ENCODE data around the gene WDR88.

Gene WDR88

DNA sequence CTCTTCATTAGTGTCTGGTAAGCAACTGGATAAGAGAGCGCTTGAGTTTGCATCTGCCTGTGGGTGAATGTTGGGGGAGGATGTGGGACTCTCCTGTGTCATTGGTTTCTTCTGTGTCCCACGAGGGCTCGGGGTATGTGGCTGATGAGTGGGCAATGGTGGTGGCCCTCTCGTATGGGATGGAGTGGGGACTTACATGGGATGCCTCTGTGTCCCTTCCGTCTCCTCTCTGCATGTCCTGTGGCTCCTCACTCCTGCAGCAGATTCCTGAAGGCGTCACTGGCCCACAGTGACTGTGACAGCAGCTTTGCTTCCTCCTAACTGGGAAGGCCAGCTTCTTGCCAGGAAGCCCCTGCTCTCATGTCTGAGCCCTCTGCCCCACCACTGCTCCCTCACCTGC is 59.6 kb downstream of the WDR88 start:
- TF ChIP-seq, protein P1, sequence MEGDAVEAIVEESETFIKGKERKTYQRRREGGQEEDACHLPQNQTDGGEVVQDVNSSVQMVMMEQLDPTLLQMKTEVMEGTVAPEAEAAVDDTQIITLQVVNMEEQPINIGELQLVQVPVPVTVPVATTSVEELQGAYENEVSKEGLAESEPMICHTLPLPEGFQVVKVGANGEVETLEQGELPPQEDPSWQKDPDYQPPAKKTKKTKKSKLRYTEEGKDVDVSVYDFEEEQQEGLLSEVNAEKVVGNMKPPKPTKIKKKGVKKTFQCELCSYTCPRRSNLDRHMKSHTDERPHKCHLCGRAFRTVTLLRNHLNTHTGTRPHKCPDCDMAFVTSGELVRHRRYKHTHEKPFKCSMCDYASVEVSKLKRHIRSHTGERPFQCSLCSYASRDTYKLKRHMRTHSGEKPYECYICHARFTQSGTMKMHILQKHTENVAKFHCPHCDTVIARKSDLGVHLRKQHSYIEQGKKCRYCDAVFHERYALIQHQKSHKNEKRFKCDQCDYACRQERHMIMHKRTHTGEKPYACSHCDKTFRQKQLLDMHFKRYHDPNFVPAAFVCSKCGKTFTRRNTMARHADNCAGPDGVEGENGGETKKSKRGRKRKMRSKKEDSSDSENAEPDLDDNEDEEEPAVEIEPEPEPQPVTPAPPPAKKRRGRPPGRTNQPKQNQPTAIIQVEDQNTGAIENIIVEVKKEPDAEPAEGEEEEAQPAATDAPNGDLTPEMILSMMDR (IDR thresholded peaks at IDR 0.05; ENCODE audit: low read depth, low read length): no peak
- no peak for DNase-seq (ENCODE audit: low read depth, low spot score)
- in situ Hi-C loops (cut with HindIII; ENCODE audit: low sequenced_read_pairs): no loop called here
- no peak overlapping the region for H3K4me3 ChIP-seq (ENCODE audit: low read depth, low read length)

DNA sequence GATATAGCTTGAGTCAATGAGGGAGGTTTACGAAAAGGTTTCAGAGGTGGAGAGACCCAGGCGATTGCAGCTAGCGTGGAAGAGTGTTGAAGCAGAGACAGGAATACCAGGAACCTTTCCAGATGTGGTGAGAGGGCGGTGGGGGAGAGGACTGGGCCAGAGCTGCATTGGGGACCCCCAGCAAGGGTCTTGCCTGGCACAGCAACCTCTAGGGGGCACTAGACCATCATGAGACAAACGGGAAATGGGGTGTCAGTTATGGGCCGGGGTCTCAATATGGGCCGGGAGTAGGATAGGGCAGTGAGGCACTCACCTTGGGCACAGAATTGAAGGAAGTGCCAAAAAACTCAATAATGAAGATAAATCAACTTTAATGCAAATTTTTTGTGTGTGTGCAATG is 60.1 kb downstream of the WDR88 start:
- no peak overlapping the region for H3K4me3 ChIP-seq (ENCODE audit: low read depth, low read length)
- TF ChIP-seq, protein P1 (IDR thresholded peaks at IDR 0.05; ENCODE audit: low read depth, low read length): peak; percentile 26
- in situ Hi-C loops (cut with HindIII; ENCODE audit: low sequenced_read_pairs): no loop called here
- no peak for DNase-seq (ENCODE audit: low read depth, low spot score)

DNA sequence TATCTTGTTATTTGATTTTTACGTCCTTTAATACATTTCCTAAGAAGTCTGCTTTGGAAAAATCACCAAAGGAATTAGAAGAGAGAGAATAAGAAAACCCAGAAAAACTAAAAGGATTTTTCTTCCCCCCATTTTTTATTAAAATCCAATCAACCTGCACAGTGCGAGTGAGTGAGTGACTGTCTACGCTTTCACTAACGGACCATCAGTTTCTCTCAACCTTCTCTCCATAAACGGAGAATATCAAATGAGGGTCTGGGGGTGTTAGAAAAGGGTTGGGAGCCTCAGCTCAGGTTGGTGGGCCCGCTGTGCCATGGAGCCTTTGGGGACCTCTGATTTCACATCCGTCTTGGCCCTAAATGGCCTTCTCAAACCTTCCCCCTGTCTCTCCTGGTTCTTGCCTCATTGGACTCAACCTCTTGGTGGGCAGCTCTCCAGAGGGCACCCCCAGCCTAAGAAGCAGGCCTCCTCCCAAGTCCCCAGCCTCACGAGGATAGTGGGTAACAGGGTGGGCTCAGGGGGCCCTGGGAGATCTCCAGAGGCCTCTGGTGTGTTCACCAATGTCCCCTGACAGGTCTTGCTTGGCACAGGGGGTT is 61.5 kb downstream of the WDR88 start:
- in situ Hi-C loops (cut with HindIII; ENCODE audit: low sequenced_read_pairs): no loop called here
- H3K4me3 ChIP-seq (ENCODE audit: low read depth, low read length): no peak overlapping the region
- DNase-seq (ENCODE audit: low read depth, low spot score): no peak
- TF ChIP-seq, protein P1 (IDR thresholded peaks at IDR 0.05; ENCODE audit: low read depth, low read length): no peak

DNA sequence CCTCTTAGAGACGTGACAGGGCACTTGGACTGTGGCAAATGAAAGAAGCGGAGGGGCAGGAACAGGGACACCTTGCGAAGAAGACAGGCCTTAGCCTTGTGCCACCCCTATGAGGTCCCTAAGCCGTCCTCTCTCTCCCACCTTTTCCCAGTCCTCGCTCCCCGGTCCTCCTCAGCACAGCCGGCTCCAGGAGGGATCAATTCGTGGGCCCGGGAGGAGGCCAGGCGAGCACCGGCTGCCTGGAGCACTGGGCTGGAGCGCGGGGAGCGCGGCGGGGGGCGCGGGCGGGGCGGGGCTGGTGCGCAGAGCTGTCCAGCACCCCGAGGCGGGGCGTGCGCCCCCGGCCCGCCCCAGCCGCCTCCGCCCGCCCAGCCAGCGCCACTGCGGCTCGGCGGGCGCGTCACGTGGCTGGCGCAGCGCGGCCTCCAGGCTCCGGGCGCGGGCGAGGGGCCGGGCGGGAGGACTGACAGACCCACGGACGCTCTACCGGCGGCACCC is 62.0 kb downstream of the WDR88 start, which contains the start of gene LRP3:
Gene LRP3, plus strand, starts transcription at position 466 of the 498 bp plus-strand sequence. CDS start 456 bp downstream, outside the sequence.
- no peak for DNase-seq (ENCODE audit: low read depth, low spot score)
- TF ChIP-seq, protein P1 (IDR thresholded peaks at IDR 0.05; ENCODE audit: low read depth, low read length): no peak
- in situ Hi-C loops (cut with HindIII; ENCODE audit: low sequenced_read_pairs): no loop called here
- peak within 1 kb of the TSS; percentile 49 for H3K4me3 ChIP-seq (ENCODE audit: low read depth, low read length)

DNA sequence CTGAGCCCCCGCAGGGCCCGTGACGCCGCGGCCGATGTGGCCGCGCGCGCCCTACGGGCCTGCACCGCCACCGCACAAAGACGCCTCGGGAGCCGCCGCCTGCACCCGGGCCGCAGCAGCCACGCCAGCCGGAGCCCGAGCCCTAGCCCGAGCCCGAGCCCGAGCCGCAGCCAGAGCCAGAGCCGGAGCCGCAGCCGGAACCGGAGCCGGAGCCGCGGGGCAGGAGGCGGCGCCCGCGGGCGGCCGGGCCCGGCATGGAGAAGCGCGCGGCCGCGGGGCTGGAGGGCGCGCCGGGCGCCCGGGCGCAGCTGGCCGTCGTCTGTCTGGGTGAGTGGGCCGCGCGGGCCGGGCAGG is 62.6 kb downstream of the WDR88 start:
- in situ Hi-C loops (cut with HindIII; ENCODE audit: low sequenced_read_pairs): no loop called here
- H3K4me3 ChIP-seq (ENCODE audit: low read depth, low read length): peak overlapping the region; percentile 49
- TF ChIP-seq, protein P1 (IDR thresholded peaks at IDR 0.05; ENCODE audit: low read depth, low read length): no peak
- DNase-seq (ENCODE audit: low read depth, low spot score): no peak

DNA sequence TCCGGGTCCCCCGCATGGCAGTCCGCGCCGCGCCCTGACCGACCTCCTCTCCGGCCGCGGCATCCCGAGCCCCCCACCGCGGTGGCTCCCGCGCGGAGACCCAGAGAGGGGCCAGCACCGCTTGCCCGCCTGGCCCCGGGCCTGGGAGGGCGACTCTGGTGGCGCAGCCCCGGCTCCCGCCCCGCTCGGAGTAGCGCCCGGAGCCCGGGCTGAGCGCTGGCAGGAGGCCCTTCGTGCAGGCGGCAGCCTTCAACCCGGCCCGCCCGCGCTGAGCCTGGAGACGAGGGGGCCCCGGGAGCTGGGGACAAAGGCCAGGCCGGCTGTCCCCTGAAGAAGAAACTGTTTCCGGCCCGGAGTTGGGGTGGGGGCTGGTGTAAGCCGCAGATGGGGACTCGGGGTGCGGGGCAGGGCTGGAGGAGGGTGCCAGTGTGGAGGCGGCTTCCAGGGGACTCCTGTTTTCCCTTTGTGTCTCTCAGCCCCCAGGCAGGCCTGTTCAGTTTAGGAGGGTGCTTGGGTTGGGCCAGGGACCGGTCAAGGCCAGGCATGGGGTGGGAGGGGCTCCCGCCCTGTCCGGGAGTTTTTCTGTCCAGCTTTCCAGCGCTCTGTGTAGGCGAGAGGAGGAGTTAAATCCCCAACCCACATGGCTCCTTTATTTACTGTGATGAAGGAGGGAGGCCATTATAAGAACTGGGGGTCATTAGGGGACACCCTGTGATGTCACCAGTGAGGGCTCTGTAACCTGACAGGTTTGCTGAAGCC is 63.2 kb downstream of the WDR88 start:
- in situ Hi-C loops (cut with HindIII; ENCODE audit: low sequenced_read_pairs): no loop called here
- peak overlapping the region; percentile 49 for H3K4me3 ChIP-seq (ENCODE audit: low read depth, low read length)
- DNase-seq (ENCODE audit: low read depth, low spot score): peak; percentile 16
- TF ChIP-seq, protein P1 (IDR thresholded peaks at IDR 0.05; ENCODE audit: low read depth, low read length): no peak
